Esophagus squamous epithelium (tissue), 5 donors: ENCODE measurements around the gene TSC22D1. TPM values are rescaled to one million over a fixed set of nuclear protein-coding genes. Genes with fewer than 3 reads are reported as not detected.

Experiments used
- DNase-seq: peaks from one replicate; lab custom pipeline; 2025; lab: John Stamatoyannopoulos, UW
- H3K27ac ChIP-seq, 4 donors: fragments of 200-600 bp; sonication (generic); one replicate each; pipeline ENCODE4 v1.5.1; 2016 to 2019; ENCODE audit warnings: mild to moderate bottlenecking in 1 of 4
- H3K27me3 ChIP-seq, 4 donors: fragments of 200-600 bp; sonication (generic); 1 replicate in 3 of 4; 2 replicates in 1 of 4; pipeline versions ENCODE4 v1.5.1 to v1.6.0; 2017 to 2021; ENCODE audit warnings: antibody characterized with exemption in 1 of 4
- H3K36me3 ChIP-seq, 3 donors: fragments of 200-600 bp; sonication (generic); one replicate each; pipeline ENCODE4 v1.5.1; 2016 to 2019
- H3K4me1 ChIP-seq, 3 donors: fragments of 200-600 bp; sonication (generic); one replicate each; pipeline ENCODE4 v1.5.1; 2017 to 2019
- H3K4me3 ChIP-seq, 4 donors: fragments of 200-600 bp; sonication (generic); 1 replicate in 3 of 4; 2 replicates in 1 of 4; pipeline ENCODE4 v1.5.1; 2016 to 2019; ENCODE audit warnings: mild to moderate bottlenecking in 2 of 4, moderate library complexity in 1 of 4
- H3K9me3 ChIP-seq, 3 donors: fragments of 200-600 bp; sonication (generic); one replicate each; pipeline ENCODE4 v1.5.1; 2016 to 2019
- CTCF ChIP-seq, 6 experiments: fragments of 450-650 bp in 4 of 6; fragments of 200-600 bp in 2 of 6; sonication (generic) in 2 of 6; IDR thresholded peaks; one replicate each; pipeline ENCODE4 v1.5.1; 2016 to 2019; ENCODE audit warnings: antibody characterized with exemption in 6 of 6, mild to moderate bottlenecking in 4 of 6, moderate library complexity in 4 of 6
- POLR2A ChIP-seq, 4 donors: fragments of 450-650 bp; IDR thresholded peaks; one replicate each; pipeline ENCODE4 v1.6.1; 2017; ENCODE audit warnings: antibody characterized with exemption in 4 of 4, mild to moderate bottlenecking in 4 of 4, moderate library complexity in 3 of 4
- WGBS, 2 donors: methylation state at CpG; one replicate each; pipeline ENCODE4 v1.1.5; 2018; 5-methylcytosine and 5-hydroxymethylcytosine counted together
- intact Hi-C: fragments of 100-400 bp; cut with DNase I; formaldehyde crosslinking; loops from one replicate; pipeline ENCODE4 v1.15.0; 2022
- total RNA-seq, 4 donors: library from RNA; depleted of rRNA; stranded (reverse); fragments of >200 nt; gene quantifications; one replicate each; pipeline ENCODE4 v1.1.0, GENCODE V29; 2016
- donor health status: DM: yes; HTN: yes; CAD: no.

TSC22D1 gene
- total RNA-seq, 4 donors from 2014 or later: 18.8 to 103 (median 35.1) TPM

GRCh38 chr13:44487989-44488388 lies 88.1 kb downstream of the TSC22D1 start:
- no peak for TF ChIP-seq CTCF (IDR thresholded peaks at IDR 0.05)
- no peak for TF ChIP-seq POLR2A (IDR thresholded peaks at IDR 0.05)
- WGBS, 2 donors: 76 to 85% methylated on average over 1 of the region's 1 CpG
- intact Hi-C loops: no loop called here

GRCh38 chr13:44484562-44485138 lies 91.5 kb downstream of the TSC22D1 start:
- no peak for TF ChIP-seq POLR2A (IDR thresholded peaks at IDR 0.05)
- TF ChIP-seq CTCF (IDR thresholded peaks at IDR 0.05): no peak
- no peak for DNase-seq
- WGBS, 2 donors: 68 to 70% methylated on average over 4 of the region's 4 CpGs
- H3K9me3 ChIP-seq: no peaks in the 10 kb centered on the region
- H3K4me3 ChIP-seq: peak overlapping the region in 1 of 4 donors; percentile 5
- intact Hi-C loops: loop anchor here (5.0 kb wide), 1 partner anchor 488 kb away; no protein-coding TSS in a partner anchor
- H3K27me3 ChIP-seq: no peaks in the 10 kb centered on the region
- H3K36me3 ChIP-seq: no peaks in the 10 kb centered on the region
- H3K4me1 ChIP-seq: no peaks in the 10 kb centered on the region
- no peak overlapping the region for H3K27ac ChIP-seq

More at GRCh38 chr13:44487989-44488388, 88.1 kb downstream of the TSC22D1 start:
- Histone ChIP-seq H3K4me3 (no peak overlapping the region), H3K9me3 (no peaks in the 10 kb centered on the region), H3K4me1 (no peaks in the 10 kb centered on the region), H3K27me3 (no peaks in the 10 kb centered on the region), H3K27ac (no peak overlapping the region), H3K36me3 (no peaks in the 10 kb centered on the region)
- no peak for DNase-seq

- TF ChIP-seq POLR2A (IDR thresholded peaks at IDR 0.05): no peak
- TF ChIP-seq CTCF (IDR thresholded peaks at IDR 0.05): no peak
- 44 to 71% methylated on average over 4 of the region's 4 CpGs for WGBS, 2 donors
- no peaks in the 10 kb centered on the region for H3K36me3 ChIP-seq
- DNase-seq: no peak
- no peaks in the 10 kb centered on the region for H3K9me3 ChIP-seq
- no peak overlapping the region for H3K4me3 ChIP-seq
- H3K27me3 ChIP-seq: no peaks in the 10 kb centered on the region
- intact Hi-C loops: no loop called here
- peak overlapping the region in 1 of 4 donors; percentile 11 for H3K27ac ChIP-seq
- peaks cover 0 to 13% (median 6%) of the 10 kb centered on the region in 3 donors for H3K4me1 ChIP-seq
Measured at GRCh38 chr13:44474122-44474910, 101.8 kb downstream of the TSC22D1 start.

- no peak overlapping the region for H3K27ac ChIP-seq
- DNase-seq: no peak
- WGBS, 2 donors: 33 to 70% methylated on average over 1 of the region's 1 CpG
- no peaks in the 10 kb centered on the region for H3K36me3 ChIP-seq
- no peaks in the 10 kb centered on the region for H3K9me3 ChIP-seq
- TF ChIP-seq CTCF (IDR thresholded peaks at IDR 0.05) (no peak), POLR2A (IDR thresholded peaks at IDR 0.05) (no peak)
- no peak overlapping the region for H3K4me3 ChIP-seq
- intact Hi-C loops: no loop called here
- peaks cover 0 to 13% (median 6%) of the 10 kb centered on the region in 3 donors for H3K4me1 ChIP-seq
- H3K27me3 ChIP-seq: no peaks in the 10 kb centered on the region
Measured at GRCh38 chr13:44471686-44472085, 104.4 kb downstream of the TSC22D1 start.
